VCaP (cell line): ENCODE data around the gene ANKRD16.
A peak's percentile ranks its signal among the peaks of the same experiment; 100 is the strongest.
"Not testable (repeated sequence)": the region's sequence is repeated elsewhere in the genome, so short reads cannot be mapped to it uniquely, and the experiment has no call there.

Source experiments
- H3K27ac ChIP-seq: fragments of 450-650 bp; 2 replicates; pipeline ENCODE4 v1.5.1; 2017
- CTCF ChIP-seq: fragments of 450-650 bp; conservative IDR thresholded peaks from 2 replicates; pipeline ENCODE4 v1.5.1; 2017; ENCODE audit warnings: mild to moderate bottlenecking, moderate library complexity

Gene ANKRD16

DNA sequence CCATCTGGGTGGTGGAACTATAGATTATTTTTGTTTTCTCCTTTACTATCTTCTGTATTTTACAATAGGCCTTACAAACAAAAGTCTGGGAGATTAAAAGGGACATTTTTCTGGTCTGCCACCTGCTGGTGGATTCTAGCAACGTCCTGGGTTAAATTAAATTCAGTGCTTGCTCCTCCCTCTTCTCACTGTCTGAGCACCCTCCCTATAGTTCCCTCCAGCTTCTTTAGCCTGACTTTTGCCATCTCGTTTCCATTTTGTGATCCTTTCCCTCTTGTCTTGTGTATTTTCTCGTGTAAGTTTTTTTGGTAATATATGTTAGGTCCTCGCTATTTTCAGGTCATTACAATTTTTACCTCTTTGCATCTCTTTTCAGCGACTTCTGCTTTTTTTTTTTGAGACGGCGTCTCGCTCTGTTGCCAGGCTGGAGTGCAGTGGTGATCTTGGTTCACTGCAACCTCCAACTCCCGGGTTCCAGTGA, 16.1 kb downstream of the ANKRD16 start:
- TF ChIP-seq CTCF: peak; percentile 82
- H3K27ac ChIP-seq: no peak overlapping the region

DNA sequence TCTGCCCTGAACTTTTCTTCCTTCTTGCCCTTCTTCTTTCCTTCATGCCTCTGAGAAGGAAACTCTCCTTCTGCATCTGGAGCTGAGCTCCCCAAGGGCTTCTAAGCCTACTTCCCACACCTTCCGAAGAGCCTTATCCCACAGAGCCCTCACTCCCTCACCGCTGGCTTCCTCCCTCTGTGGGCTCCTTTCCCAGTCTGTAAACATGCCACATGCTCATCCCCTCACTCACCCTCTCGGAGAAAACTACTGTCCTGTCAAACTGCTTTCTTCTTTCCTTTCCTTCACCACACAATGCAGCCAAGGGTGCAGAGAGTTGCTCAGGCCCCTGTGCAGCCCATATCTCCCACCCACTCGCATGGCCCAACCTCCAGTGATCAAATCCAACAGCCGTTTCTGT, 18.1 kb downstream of the ANKRD16 start:
- no peak for TF ChIP-seq CTCF
- H3K27ac ChIP-seq: peak overlapping the region; percentile 58

GRCh38 chr10:5869156-5869555, 20.5 kb downstream of the ANKRD16 start:
- no peak for TF ChIP-seq CTCF
- no peak overlapping the region for H3K27ac ChIP-seq

GRCh38 chr10:5868383-5868782, 21.3 kb downstream of the ANKRD16 start:
- not testable (repeated sequence) for H3K27ac ChIP-seq

DNA sequence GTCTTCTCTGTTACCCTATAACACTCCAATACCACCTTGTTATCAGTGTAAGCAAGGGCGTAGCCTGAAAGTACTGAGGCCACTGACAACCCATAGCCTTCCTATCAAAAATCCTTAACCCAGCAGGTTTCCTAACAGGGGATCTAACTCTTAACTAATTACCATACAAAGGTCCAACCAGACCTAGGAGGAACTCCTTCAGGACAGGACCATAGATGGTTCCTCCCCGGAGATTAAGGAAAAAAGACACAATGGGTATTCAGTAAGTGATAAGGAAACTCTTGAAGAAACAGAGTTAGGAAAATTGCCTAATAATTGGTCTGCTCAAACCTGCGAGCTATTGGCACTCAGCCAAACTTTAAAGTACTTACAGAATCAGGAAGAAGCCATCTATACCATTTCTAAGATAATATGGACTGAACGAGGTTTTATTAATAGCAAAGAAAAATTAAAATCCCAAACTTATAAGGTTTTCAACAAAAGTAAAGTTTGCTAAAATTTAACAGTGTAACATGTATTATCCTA, 22.5 kb downstream of the ANKRD16 start:
- not testable (repeated sequence) for H3K27ac ChIP-seq

- not testable (repeated sequence) for H3K27ac ChIP-seq
Measured at GRCh38 chr10:5866451-5867081, 23.1 kb downstream of the ANKRD16 start.

DNA sequence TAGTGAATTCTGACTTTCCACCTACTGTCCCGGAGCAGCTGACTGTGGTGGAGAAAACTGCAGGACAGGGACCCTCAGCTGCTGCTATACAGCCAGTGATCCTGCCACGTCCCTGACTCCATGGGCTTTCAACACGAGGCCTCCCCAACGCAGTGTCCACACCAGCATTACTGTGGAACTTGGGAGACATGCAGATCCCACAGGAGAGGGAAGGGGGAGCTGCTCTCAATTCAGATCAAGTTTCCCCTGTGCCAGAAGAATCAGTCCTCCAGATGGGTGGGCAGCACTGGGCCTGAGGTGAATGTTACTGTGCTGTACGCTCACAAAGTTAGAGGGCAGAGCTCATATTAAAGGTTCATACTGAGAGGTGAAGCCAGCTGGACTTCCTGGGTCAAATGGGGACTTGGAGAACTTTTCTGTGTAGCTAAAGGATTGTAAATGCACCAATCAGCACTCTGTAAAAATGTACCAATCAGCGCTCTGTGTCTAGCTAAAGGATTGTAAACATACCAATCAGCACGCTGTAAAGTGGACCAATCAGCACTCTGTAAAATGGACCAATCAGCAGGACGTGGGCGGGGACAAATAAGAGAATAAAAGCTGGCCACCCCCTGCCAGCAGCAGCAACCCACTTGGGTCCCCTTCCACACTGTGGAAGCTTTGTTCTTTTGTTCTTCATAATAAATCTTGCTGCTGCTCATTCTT, 26.6 kb downstream of the ANKRD16 start:
- H3K27ac ChIP-seq: not testable (repeated sequence)

DNA sequence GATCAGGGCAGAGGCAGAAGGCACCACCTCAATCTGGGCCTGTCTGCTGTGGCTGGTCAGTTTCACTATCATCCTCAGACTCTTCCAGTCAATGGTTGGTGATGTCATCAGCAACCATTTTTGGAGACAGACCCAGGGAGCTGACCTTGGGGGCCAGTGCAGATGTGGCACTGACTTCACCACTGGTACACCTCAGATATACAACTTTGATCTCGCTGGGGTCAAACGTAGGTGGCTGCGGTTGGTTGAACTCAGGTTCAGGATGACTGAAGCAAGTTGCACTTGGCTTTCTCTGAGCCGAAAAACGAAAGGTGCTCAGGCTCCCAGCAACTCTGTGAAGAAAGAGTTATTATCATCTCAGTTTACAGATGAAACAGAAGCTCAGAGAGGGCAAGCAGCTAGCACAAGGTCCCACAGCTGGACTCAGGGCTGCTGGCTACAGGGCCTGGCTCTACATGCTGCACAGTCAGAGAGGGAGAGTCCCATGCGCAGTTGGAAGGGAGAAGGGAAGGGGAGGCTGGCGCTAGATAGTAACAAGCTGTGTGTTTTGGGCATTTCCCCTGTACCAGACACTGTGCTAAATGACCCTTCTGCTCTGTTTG, 27.2 kb downstream of the ANKRD16 start:
- no peak for TF ChIP-seq CTCF
- no peak overlapping the region for H3K27ac ChIP-seq

DNA sequence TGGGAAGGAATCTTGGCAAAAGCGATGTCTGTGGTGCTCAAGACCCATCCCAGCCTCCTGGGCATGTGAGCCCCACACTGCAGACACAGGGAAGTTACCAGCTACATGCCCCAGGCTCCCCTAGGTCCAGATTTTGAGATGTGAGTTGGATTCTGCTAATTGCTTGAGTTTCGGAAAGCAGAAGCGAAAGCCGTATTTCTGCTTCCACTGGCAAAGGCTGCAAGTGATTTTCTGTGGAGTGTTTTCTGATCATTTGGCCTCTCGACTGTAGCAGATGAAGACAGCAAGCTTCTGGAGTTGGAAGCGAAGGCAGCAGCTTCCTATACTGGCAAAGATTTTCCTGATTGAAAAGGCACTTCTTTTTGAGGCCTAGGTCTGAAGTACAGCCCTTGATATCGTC, 29.6 kb downstream of the ANKRD16 start:
- TF ChIP-seq CTCF: no peak
- no peak overlapping the region for H3K27ac ChIP-seq
